ENCODE measurements around the gene LDB2.

DNA sequence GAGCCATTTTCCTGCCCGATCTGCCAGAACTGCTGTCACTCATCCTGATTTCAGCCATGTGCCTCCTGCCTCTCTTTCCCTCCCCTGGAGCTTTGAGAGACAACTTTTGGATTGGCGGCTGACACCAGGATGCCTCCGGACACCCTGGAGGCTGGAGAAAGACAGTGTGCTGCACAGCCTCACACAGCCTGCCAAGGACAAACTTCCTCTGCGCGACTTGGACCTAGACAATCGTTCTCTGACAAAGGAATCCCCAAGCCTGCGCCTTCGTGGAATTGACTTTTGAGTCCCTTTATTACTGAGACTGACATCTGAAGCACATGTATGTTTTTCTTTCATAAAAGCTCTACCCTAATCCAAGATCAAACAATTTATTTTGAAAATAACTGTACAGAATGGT is 10.8 kb upstream of the LDB2 start:
- TF ChIP-seq, protein P1, sequence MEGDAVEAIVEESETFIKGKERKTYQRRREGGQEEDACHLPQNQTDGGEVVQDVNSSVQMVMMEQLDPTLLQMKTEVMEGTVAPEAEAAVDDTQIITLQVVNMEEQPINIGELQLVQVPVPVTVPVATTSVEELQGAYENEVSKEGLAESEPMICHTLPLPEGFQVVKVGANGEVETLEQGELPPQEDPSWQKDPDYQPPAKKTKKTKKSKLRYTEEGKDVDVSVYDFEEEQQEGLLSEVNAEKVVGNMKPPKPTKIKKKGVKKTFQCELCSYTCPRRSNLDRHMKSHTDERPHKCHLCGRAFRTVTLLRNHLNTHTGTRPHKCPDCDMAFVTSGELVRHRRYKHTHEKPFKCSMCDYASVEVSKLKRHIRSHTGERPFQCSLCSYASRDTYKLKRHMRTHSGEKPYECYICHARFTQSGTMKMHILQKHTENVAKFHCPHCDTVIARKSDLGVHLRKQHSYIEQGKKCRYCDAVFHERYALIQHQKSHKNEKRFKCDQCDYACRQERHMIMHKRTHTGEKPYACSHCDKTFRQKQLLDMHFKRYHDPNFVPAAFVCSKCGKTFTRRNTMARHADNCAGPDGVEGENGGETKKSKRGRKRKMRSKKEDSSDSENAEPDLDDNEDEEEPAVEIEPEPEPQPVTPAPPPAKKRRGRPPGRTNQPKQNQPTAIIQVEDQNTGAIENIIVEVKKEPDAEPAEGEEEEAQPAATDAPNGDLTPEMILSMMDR (IDR thresholded peaks at IDR 0.05) = no peak
- no peak for TF ChIP-seq EZH2 (IDR thresholded peaks at IDR 0.05; ENCODE audit: borderline replicate concordance, insufficient read depth, low read depth, low read length, poor library complexity, severe bottlenecking)
